ENCODE results near the gene XAB2.

Gene XAB2

DNA sequence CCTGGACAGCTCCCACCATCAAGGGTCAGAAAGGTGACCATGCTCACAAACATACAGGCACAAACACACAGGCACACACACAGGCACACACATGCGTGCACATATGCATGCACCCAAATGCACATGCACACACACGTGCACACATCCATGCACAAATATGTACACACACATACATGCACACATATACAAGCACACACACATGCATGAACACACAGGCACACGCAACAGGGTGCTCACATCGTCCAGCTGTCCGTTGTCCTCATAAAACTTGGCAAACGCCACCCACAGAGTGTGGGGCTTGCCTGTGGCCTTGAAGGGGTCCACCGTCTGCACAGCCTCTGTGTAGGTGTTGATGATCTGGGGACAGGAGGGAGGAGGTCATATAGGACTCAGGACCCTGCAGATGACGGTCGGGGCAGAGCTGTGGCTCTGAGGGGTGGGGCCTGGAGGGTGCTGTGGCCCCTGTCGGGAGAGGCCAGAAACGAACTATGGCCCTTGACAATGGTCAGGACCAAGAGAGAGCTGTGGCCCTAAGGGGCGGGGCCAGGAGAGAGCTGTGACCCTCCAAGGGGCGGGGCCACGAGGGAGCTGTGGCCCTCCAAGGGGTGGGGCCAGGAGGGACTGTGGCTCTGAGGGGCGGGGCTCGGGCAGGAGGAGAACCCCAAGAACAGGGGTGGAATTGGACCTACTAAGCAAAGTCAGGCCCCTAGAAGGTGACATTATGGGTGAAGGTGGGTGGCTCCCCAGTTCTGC, 6.2 kb downstream of the XAB2 start:
- POLR2A ChIA-PET: no interaction called here
- TF ChIP-seq CTCF (IDR thresholded peaks at IDR 0.05; ENCODE audit: insufficient read depth, low read length, missing control alignments): no peak
- CTCF ChIA-PET: interaction anchor here (1.1 kb wide), 1 partner anchor 28 kb away, joined by 3 read pairs; no protein-coding TSS in a partner anchor
- DNase-seq (ENCODE audit: low read depth, low spot score): no peak
- H3K4me3 ChIP-seq (ENCODE audit: low read depth, low read length): no peak overlapping the region

- TF ChIP-seq CTCF (IDR thresholded peaks at IDR 0.05; ENCODE audit: insufficient read depth, low read length, missing control alignments): no peak
- ChIA-PET CTCF (no interaction called here), POLR2A (no interaction called here)
- no peak overlapping the region for H3K4me3 ChIP-seq (ENCODE audit: low read depth, low read length)
- no peak for DNase-seq (ENCODE audit: low read depth, low spot score)
These were observed 8.6 kb downstream of the XAB2 start for GRCh38 chr19:7620442-7621412.

- CTCF ChIA-PET: no interaction called here
- no peak for TF ChIP-seq CTCF (IDR thresholded peaks at IDR 0.05; ENCODE audit: insufficient read depth, low read length, missing control alignments)
- POLR2A ChIA-PET: no interaction called here
- DNase-seq (ENCODE audit: low read depth, low spot score): no peak
- no peak overlapping the region for H3K4me3 ChIP-seq (ENCODE audit: low read depth, low read length)
These were observed 9.5 kb downstream of the XAB2 start for GRCh38 chr19:7619671-7620441.

DNA sequence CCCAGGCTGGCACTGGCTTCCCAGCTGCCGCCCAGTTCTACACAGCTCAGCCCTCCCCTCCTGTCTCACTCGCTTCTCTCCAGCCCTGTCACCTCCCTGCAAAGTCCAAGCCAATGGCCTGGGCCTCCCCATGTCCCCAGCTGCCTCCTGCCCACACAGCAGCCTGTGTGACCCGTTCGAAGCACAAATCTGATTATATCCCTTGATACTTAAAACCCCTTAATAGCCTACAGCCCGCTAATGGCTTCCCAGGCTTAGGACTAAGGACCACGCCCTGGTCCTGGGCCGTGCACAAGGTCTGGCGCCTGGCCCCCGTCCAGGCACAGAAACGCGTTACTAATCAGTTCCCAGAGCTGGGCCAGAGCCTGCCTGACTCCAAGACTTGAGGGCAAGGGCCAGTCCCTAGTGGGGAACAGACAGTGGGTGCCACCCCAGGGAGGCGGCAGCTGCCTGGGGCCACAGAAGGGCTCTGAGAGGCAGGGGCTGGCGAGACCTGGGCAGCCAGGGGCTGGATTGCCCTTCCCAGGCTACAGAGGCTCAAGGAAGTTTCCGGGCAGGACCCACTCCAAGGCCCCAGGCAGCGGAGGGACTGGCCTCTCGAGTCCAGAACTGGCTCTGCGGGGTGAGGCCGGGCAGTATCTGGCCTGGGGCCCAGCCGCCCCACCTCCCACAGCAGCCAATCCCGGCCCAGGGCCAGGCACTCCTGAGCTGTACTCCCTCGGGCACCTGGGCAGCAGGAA, 10.4 kb downstream of the XAB2 start:
- ChIA-PET POLR2A (no interaction called here), CTCF (no interaction called here)
- TF ChIP-seq CTCF (IDR thresholded peaks at IDR 0.05; ENCODE audit: insufficient read depth, low read length, missing control alignments): no peak
- DNase-seq (ENCODE audit: low read depth, low spot score): no peak
- no peak overlapping the region for H3K4me3 ChIP-seq (ENCODE audit: low read depth, low read length)

DNA sequence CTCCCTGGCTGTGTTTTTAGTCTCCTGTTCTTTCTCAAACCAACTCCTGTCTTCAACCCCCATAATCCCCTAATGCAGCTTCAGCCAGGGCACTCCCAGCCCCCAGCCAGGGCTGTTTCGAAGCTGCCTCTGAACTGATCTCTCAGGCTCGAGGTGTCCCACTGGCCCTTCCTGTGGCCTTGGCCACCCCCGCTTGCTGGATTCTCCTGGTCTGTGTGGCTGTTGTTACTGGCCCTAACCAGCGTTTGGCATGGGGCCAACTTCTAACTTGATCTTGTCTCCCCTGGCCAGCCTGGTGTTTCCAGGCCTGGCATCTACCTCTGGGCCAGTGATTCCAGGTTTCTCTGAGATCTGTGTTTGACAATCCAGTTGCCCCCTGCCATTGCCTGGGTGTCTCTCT, 11.0 kb downstream of the XAB2 start:
- CTCF ChIA-PET: interaction anchor here (1.1 kb wide), 1 partner anchor 50 kb away, joined by 3 read pairs; no protein-coding TSS in a partner anchor
- H3K4me3 ChIP-seq (ENCODE audit: low read depth, low read length): no peak overlapping the region
- TF ChIP-seq CTCF (IDR thresholded peaks at IDR 0.05; ENCODE audit: insufficient read depth, low read length, missing control alignments): no peak
- POLR2A ChIA-PET: no interaction called here
- DNase-seq (ENCODE audit: low read depth, low spot score): no peak

Data from AG04449 (cell line).